ENCODE data around the gene ADGRE1. TPM values are rescaled to one million over a fixed set of nuclear protein-coding genes. Genes with fewer than 3 reads are reported as not detected.

The ADGRE1 gene
- total and polyA plus RNA-seq, 2 of the 4 experiments (the other 2 are of a cell fraction), result not detected

- WGBS, 2 experiments (ENCODE audit: extremely low coverage in 2 of 2, insufficient read length in 1 of 2), result no CpG with 5 or more reads among the region's 3 CpGs
- in situ Hi-C loops (cut with MboI; ENCODE audit: low sequenced_read_pairs), result no loop called here
These were observed 3.1 kb downstream of the ADGRE1 start for GRCh38 chr19:6890401-6890913.

More at GRCh38 chr19:6890401-6890913, 3.1 kb downstream of the ADGRE1 start:
- dilution Hi-C loops (cut with HindIII; ENCODE audit: low sequenced_read_pairs, unreplicated experiment), result no loop called here
- Histone ChIP-seq H2BK20ac (ENCODE audit: low read depth, low read length) (no peak overlapping the region), H2AFZ (replicated peaks; ENCODE audit: low read length, poor library complexity) (no peak overlapping the region), H3K79me1 (ENCODE audit: low read depth in 1 of 2, low read length in 2 of 2) (no peaks in the 10 kb centered on the region), H3K4me3 (ENCODE audit: insufficient read depth, low read depth, low read length) (no peak overlapping the region), H2BK120ac (ENCODE audit: low read depth, low read length) (no peak overlapping the region), H3K36me3 (ENCODE audit: control insufficient read depth, insufficient read depth, low read length) (no peaks in the 10 kb centered on the region), H2AK9ac (replicated peaks; ENCODE audit: low read depth, low read length, poor library complexity) (no peak overlapping the region), H4K20me1 (ENCODE audit: insufficient read depth, low read length) (no peaks in the 10 kb centered on the region), H4K8ac (ENCODE audit: low read depth in 2 of 2, low read length in 2 of 2) (no peak overlapping the region), H3K27me3 (ENCODE audit: control insufficient read depth, insufficient read depth, low read length) (no peaks in the 10 kb centered on the region), H3K4me1 (ENCODE audit: control insufficient read depth, insufficient read depth, low read length) (no peaks in the 10 kb centered on the region), H3K4me2 (ENCODE audit: low read depth, low read length) (no peak overlapping the region), H2BK15ac (ENCODE audit: low read depth, low read length) (no peak overlapping the region), H4K5ac (ENCODE audit: low read depth, low read length) (no peak overlapping the region), H3K9ac (ENCODE audit: low read depth, low read length) (no peak overlapping the region), H3K14ac (replicated peaks; ENCODE audit: low read depth, low read length) (no peak overlapping the region), H3K4ac (ENCODE audit: low read depth, low read length) (no peak overlapping the region), H3K27ac (ENCODE audit: insufficient read depth, low read length) (no peak overlapping the region), H4K91ac (ENCODE audit: insufficient read depth, low read depth, low read length) (no peak overlapping the region), H3K56ac (ENCODE audit: extremely low read depth, insufficient read depth, low read length) (no peak overlapping the region), H3K23ac (ENCODE audit: low read depth, low read length) (no peak overlapping the region), H2AK5ac (ENCODE audit: low read depth, low read length) (no peak overlapping the region), H3K9me3 (ENCODE audit: control insufficient read depth, insufficient read depth, low read length) (peaks cover 23% of the 10 kb centered on the region), H2BK5ac (ENCODE audit: low read depth, low read length, poor library complexity, severe bottlenecking) (no peak overlapping the region), H3K18ac (ENCODE audit: low read depth, low read length) (no peak overlapping the region), H3K9me1 (ENCODE audit: insufficient read depth, low read length) (no peaks in the 10 kb centered on the region)
- CTCF ChIA-PET, result no interaction called here
- POLR2A ChIA-PET (ENCODE audit: unreplicated experiment), result no interaction called here
- intact Hi-C loops (cut with micrococcal nuclease), result no loop called here
- no TSS peak for BruUV-seq (replicated peaks)
- no peak for TF ChIP-seq ELK1 (IDR thresholded peaks at IDR 0.05; ENCODE audit: borderline replicate concordance, low read depth, low read length)
- no peak for TF ChIP-seq NFE2L2 (IDR thresholded peaks at IDR 0.05; ENCODE audit: low read depth, low read length)
- no peak for TF ChIP-seq MAFK (IDR thresholded peaks at IDR 0.05; ENCODE audit: low read depth, low read length)
- TF ChIP-seq MXI1 (IDR thresholded peaks at IDR 0.05; ENCODE audit: borderline replicate concordance, low read depth, low read length), result no peak
- TF ChIP-seq SMC3 (IDR thresholded peaks at IDR 0.05; ENCODE audit: low read depth, low read length), result no peak
- no peak for TF ChIP-seq FOS (IDR thresholded peaks at IDR 0.05; ENCODE audit: low read depth, low read length)
- no peak for TF ChIP-seq CEBPB (IDR thresholded peaks at IDR 0.05; ENCODE audit: low read depth, low read length)
- TF ChIP-seq RFX5 (IDR thresholded peaks at IDR 0.05; ENCODE audit: low read depth, low read length), result no peak
- TF ChIP-seq BHLHE40 (IDR thresholded peaks at IDR 0.05; ENCODE audit: low read depth, low read length), result no peak
- no peak for TF ChIP-seq RAD21 (IDR thresholded peaks at IDR 0.05; ENCODE audit: low read length)
- TF ChIP-seq POLR2A (IDR thresholded peaks at IDR 0.05; ENCODE audit: low read depth, low read length), result no peak
- TF ChIP-seq CHD1 (IDR thresholded peaks at IDR 0.05; ENCODE audit: low read depth, low read length), result no peak
- no peak for TF ChIP-seq USF2 (IDR thresholded peaks at IDR 0.05; ENCODE audit: low read depth, low read length)
- no peak for TF ChIP-seq CTCF (conservative IDR thresholded peaks at IDR 0.05; ENCODE audit: low read depth, low read length)
- no peak for TF ChIP-seq MAZ (IDR thresholded peaks at IDR 0.05; ENCODE audit: borderline replicate concordance, low read depth, low read length)
- no peak for TF ChIP-seq RCOR1 (IDR thresholded peaks at IDR 0.05; ENCODE audit: insufficient replicate concordance, low read length)
- ATAC-seq (ENCODE audit: low read depth) (no peak), DNase-seq (no peak)
